ENCODE data around the gene OR4E1.

Gene OR4E1

GRCh38 chr14:21626491-21627230, 47.0 kb downstream of the OR4E1 start:
- H3K4me1 Mint-ChIP-seq: no peaks in the 10 kb centered on the region
- H3K9me3 Mint-ChIP-seq: no peaks in the 10 kb centered on the region
- H3K36me3 Mint-ChIP-seq (ENCODE audit: low read depth): no peaks in the 10 kb centered on the region
- no peak overlapping the region for H3K4me3 Mint-ChIP-seq
- TF ChIP-seq, protein P1, sequence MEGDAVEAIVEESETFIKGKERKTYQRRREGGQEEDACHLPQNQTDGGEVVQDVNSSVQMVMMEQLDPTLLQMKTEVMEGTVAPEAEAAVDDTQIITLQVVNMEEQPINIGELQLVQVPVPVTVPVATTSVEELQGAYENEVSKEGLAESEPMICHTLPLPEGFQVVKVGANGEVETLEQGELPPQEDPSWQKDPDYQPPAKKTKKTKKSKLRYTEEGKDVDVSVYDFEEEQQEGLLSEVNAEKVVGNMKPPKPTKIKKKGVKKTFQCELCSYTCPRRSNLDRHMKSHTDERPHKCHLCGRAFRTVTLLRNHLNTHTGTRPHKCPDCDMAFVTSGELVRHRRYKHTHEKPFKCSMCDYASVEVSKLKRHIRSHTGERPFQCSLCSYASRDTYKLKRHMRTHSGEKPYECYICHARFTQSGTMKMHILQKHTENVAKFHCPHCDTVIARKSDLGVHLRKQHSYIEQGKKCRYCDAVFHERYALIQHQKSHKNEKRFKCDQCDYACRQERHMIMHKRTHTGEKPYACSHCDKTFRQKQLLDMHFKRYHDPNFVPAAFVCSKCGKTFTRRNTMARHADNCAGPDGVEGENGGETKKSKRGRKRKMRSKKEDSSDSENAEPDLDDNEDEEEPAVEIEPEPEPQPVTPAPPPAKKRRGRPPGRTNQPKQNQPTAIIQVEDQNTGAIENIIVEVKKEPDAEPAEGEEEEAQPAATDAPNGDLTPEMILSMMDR (IDR thresholded peaks at IDR 0.05; ENCODE audit: unreplicated experiment in 3 of 3): no peak
- H3K27ac Mint-ChIP-seq: no peak overlapping the region
- H3K27me3 Mint-ChIP-seq (ENCODE audit: low read depth): no peaks in the 10 kb centered on the region
